RWPE2 (cell line): Measurements from ENCODE around the gene RHOBTB3.

Source experiments
- ATAC-seq: fragments of 200-7000 bp; cut with Tn5 transposase; 3 replicates; pipeline ENCODE4 v1.9.1; 2021; ENCODE audit warnings: low read depth
- DNase-seq: peaks from one replicate; pipeline ENCODE4 v3.0.0-alpha.2; 2020; ENCODE audit warnings: low spot score
- H3K27ac ChIP-seq: fragments of 450-650 bp; 2 replicates; pipeline ENCODE4 v1.5.1; 2017; ENCODE audit warnings: mild to moderate bottlenecking; ENCODE audit not compliant: poor library complexity, severe bottlenecking
- H3K27me3 ChIP-seq: fragments of 250-450 bp; sonication (Bioruptor Pico); 2 replicates; pipeline ENCODE4 v1.5.1; 2021; ENCODE audit warnings: mild to moderate bottlenecking, moderate library complexity; ENCODE audit not compliant: insufficient read depth, poor library complexity, severe bottlenecking
- H3K36me3 ChIP-seq: fragments of 250-450 bp; sonication (Bioruptor Pico); 2 replicates; pipeline ENCODE4 v1.5.1; 2020; ENCODE audit warnings: low read depth, mild to moderate bottlenecking, moderate library complexity
- H3K4me1 ChIP-seq: fragments of 250-450 bp; sonication (Bioruptor Pico); 2 replicates; pipeline ENCODE4 v1.5.1; 2021; ENCODE audit warnings: mild to moderate bottlenecking, moderate library complexity; ENCODE audit not compliant: insufficient read depth, poor library complexity, severe bottlenecking
- H3K4me3 ChIP-seq: fragments of 250-450 bp; sonication (Bioruptor Pico); 2 replicates; pipeline ENCODE4 v1.5.1; 2021; ENCODE audit warnings: mild to moderate bottlenecking, moderate library complexity; ENCODE audit not compliant: severe bottlenecking
- H3K9me3 ChIP-seq: fragments of 250-450 bp; sonication (Bioruptor Pico); 2 replicates; pipeline ENCODE4 v1.5.1; 2021; ENCODE audit warnings: mild to moderate bottlenecking, moderate library complexity; ENCODE audit not compliant: severe bottlenecking
- CTCF ChIP-seq: fragments of 450-650 bp; IDR thresholded peaks from one replicate; pipeline ENCODE4 v1.5.1; 2017; ENCODE audit warnings: mild to moderate bottlenecking, moderate library complexity; ENCODE audit not compliant: poor library complexity, severe bottlenecking

Gene RHOBTB3

GRCh38 chr5:95754545-95754944, 23.4 kb downstream of the RHOBTB3 start:
- DNase-seq = no peak
- TF ChIP-seq CTCF = no peak
- Histone ChIP-seq H3K4me3 (no peak overlapping the region), H3K27ac (no peak overlapping the region), H3K36me3 (0 out of 2 replicates have a peak, but pooled peaks cover 4% of the 10 kb centered on the region), H3K27me3 (no peaks in the 10 kb centered on the region), H3K4me1 (peaks cover 2% of the 10 kb centered on the region), H3K9me3 (no peaks in the 10 kb centered on the region)
- ATAC-seq = no peak

DNA sequence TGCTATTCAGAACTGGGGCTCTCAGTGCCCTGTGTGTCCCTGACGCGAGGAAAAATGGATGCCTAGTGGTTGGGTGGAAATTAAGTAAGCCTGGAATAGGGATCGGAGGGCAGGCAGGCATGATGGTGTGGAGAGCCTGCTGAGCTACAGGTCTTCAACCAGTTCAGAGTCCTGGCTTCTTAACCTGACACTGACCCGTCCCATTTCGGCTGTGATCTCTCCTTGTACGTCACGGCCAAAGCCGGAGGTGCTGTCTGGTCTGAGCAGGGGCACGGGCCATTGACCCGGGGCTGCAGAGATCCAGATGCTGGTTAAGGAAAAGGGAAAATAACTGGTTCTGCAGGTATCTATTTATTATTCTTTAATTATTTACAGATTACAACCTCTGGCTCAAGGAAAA, 27.9 kb downstream of the RHOBTB3 start:
- no peak overlapping the region for H3K4me3 ChIP-seq
- no peak for ATAC-seq
- no peak overlapping the region for H3K27ac ChIP-seq
- no peaks in the 10 kb centered on the region for H3K27me3 ChIP-seq
- H3K4me1 ChIP-seq = peaks cover 15% of the 10 kb centered on the region
- DNase-seq = no peak
- 0 out of 2 replicates have a peak, but pooled peaks cover 4% of the 10 kb centered on the region for H3K36me3 ChIP-seq
- H3K9me3 ChIP-seq = no peaks in the 10 kb centered on the region
- no peak for TF ChIP-seq CTCF

DNA sequence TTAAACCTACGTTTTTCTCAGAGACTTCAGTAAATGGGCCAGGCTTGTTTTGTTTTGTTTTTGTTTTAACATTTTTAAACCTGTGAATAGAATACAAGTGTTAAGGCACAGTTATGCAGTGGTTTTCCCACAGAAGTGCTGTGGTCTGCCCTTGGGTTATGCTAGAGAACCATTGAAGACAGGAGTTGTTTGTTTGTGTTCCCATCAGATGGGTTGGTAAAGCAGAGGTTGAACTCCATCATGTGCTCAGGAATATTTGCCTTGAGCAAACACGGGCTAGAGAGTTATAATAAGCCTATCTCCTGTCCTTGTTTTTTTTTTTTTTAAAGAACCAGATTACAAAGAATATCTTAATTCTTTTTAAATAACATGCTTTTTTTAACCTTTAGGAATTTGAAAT, 28.5 kb downstream of the RHOBTB3 start:
- Histone ChIP-seq H3K4me1 (peaks cover 15% of the 10 kb centered on the region), H3K27me3 (no peaks in the 10 kb centered on the region), H3K36me3 (0 out of 2 replicates have a peak, but pooled peaks cover 4% of the 10 kb centered on the region), H3K27ac (peak overlapping the region; percentile 67), H3K4me3 (no peak overlapping the region), H3K9me3 (no peaks in the 10 kb centered on the region)
- DNase-seq (no peak), ATAC-seq (no peak)
- no peak for TF ChIP-seq CTCF

DNA sequence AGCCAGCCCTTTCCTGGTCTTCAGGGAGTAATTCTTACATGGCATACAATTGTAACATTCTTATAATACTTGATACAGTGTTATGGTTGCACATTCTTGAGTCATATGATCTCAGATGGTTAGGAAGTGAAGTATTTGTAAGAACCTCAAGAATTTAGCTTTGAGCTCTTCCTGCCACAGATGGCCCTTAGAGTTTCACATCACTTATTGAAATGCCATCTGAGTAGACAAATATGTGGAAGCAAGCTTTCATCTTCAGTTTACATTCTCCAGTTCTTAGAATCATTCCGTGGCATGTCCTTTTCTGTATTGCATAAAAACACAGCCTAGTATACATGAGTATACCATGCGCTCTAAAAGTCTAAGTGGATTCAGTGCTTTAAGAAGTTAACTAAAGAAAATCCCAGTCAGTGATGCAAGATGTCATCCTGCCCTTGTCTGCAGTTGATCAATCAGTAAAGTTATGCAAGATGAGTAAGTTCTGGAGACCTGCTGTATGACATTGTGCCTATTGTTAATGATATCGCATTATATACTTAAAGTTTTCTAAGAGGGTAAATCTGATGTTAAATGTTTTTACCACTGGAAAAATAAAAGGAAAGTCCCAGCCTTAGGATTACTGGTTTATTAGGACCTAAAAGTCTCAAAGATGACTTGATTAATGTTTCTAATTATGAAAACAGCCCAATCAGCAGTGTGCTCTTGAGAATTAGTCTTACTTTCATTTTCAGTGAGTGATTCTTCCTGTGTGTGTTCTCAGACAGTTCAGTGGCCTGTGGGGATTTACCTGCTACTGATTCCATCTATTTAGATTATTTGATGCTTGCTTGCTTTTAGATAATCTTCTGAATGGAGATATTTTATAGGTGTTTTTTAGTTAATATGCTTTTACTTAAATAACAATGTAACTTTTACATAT, 29.4 kb downstream of the RHOBTB3 start:
- H3K36me3 ChIP-seq = no peaks in the 10 kb centered on the region
- H3K4me1 ChIP-seq = peaks cover 15% of the 10 kb centered on the region
- H3K27me3 ChIP-seq = no peaks in the 10 kb centered on the region
- ATAC-seq (peak; percentile 91), DNase-seq (no peak)
- H3K4me3 ChIP-seq = peak overlapping the region; percentile 2
- H3K27ac ChIP-seq = peak overlapping the region; percentile 67
- no peaks in the 10 kb centered on the region for H3K9me3 ChIP-seq
- no peak for TF ChIP-seq CTCF
